NCI-H2196 (cell line): ENCODE data around the gene SEMA3D.

Experiments
- DNase-seq: peaks from one replicate; lab custom pipeline; 2025; ENCODE audit not compliant: unreplicated experiment; lab: John Stamatoyannopoulos, UW

SEMA3D gene

GRCh38 chr7:85184599-85185423 is 2.0 kb downstream of the SEMA3D start:
- no peak for DNase-seq

- DNase-seq: no peak
Observed at GRCh38 chr7:85183296-85183695, 3.6 kb downstream of the SEMA3D start.

- no peak for DNase-seq
Observed at GRCh38 chr7:85178531-85179298, 8.1 kb downstream of the SEMA3D start.

GRCh38 chr7:85177316-85177715 is 9.5 kb downstream of the SEMA3D start:
- DNase-seq: no peak

- DNase-seq: no peak
Observed at GRCh38 chr7:85176197-85176596, 10.7 kb downstream of the SEMA3D start.

- DNase-seq: no peak
Observed at GRCh38 chr7:85175217-85175616, 11.6 kb downstream of the SEMA3D start.

- no peak for DNase-seq
Observed at GRCh38 chr7:85172530-85172941, 14.3 kb downstream of the SEMA3D start.

- no peak for DNase-seq
Observed at GRCh38 chr7:85167636-85168035, 19.2 kb downstream of the SEMA3D start.

GRCh38 chr7:85165263-85165662 is 21.6 kb downstream of the SEMA3D start:
- DNase-seq: no peak

- no peak for DNase-seq
Observed at GRCh38 chr7:85164376-85164775, 22.5 kb downstream of the SEMA3D start.

- DNase-seq: no peak
Observed at GRCh38 chr7:85162721-85163120, 24.1 kb downstream of the SEMA3D start.

GRCh38 chr7:85160223-85160622 is 26.6 kb downstream of the SEMA3D start:
- DNase-seq: no peak

GRCh38 chr7:85159003-85159402 is 27.9 kb downstream of the SEMA3D start:
- no peak for DNase-seq

- no peak for DNase-seq
Observed at GRCh38 chr7:85156661-85157208, 30.1 kb downstream of the SEMA3D start.

- no peak for DNase-seq
Observed at GRCh38 chr7:85154282-85154937, 32.4 kb downstream of the SEMA3D start.

GRCh38 chr7:85153715-85154114 is 33.1 kb downstream of the SEMA3D start:
- no peak for DNase-seq

- no peak for DNase-seq
Observed at GRCh38 chr7:85150624-85151023, 36.2 kb downstream of the SEMA3D start.

- DNase-seq: no peak
Observed at GRCh38 chr7:85144771-85145170, 42.1 kb downstream of the SEMA3D start.

GRCh38 chr7:85135977-85136376 is 50.9 kb downstream of the SEMA3D start:
- DNase-seq: no peak

GRCh38 chr7:85133560-85133959 is 53.3 kb downstream of the SEMA3D start:
- DNase-seq: no peak

- DNase-seq: no peak
Observed at GRCh38 chr7:85133006-85133405, 53.9 kb downstream of the SEMA3D start.
